ENCODE results near the gene CD180. TPM values are rescaled to one million over a fixed set of nuclear protein-coding genes. Genes with fewer than 3 reads are reported as not detected.

The CD180 gene
- total and polyA plus RNA-seq, 9 of the 15 experiments (the other 6 are each of a cell fraction or from before 2014, with no cell fraction given), result 0.01 to 0.07 TPM; not detected in 7

GRCh38 chr5:67133217-67133616 lies 63.4 kb downstream of the CD180 start:
- no peaks in the 10 kb centered on the region for H3K4me1 ChIP-seq (replicated peaks in 1 of 2; ENCODE audit: control insufficient read depth in 2 of 2, insufficient read depth in 2 of 2, low read length in 2 of 2)
- H3K79me2 ChIP-seq (ENCODE audit: control insufficient read depth, insufficient read depth, low read length), result no peaks in the 10 kb centered on the region
- no peak overlapping the region for H2AFZ ChIP-seq (ENCODE audit: low read depth, low read length)
- intact Hi-C loops (cut with micrococcal nuclease) (no loop called here), in situ Hi-C loops (cut with MboI) (no loop called here)
- ChIA-PET POLR2A (interaction anchor here (1.1 kb wide), 1 partner anchor 9 kb away, joined by 3 read pairs; no protein-coding TSS in a partner anchor), CTCF (ENCODE audit: low intra/inter-chr PET ratio) (no interaction called here)
- H3K9me1 ChIP-seq (ENCODE audit: control insufficient read depth, insufficient read depth, low read length), result no peaks in the 10 kb centered on the region
- ATAC-seq (no peak), DNase-seq (ENCODE audit: extremely low read depth in 1 of 4, low spot score in 3 of 4) (no peak), FAIRE-seq (no peak)
- TF ChIP-seq MCM7 (IDR thresholded peaks at IDR 0.05), result no peak
- TF ChIP-seq, protein P1, sequence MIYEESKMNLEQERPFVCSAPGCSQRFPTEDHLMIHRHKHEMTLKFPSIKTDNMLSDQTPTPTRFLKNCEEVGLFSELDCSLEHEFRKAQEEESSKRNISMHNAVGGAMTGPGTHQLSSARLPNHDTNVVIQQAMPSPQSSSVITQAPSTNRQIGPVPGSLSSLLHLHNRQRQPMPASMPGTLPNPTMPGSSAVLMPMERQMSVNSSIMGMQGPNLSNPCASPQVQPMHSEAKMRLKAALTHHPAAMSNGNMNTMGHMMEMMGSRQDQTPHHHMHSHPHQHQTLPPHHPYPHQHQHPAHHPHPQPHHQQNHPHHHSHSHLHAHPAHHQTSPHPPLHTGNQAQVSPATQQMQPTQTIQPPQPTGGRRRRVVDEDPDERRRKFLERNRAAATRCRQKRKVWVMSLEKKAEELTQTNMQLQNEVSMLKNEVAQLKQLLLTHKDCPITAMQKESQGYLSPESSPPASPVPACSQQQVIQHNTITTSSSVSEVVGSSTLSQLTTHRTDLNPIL (CRISPR knock-in tag; IDR thresholded peaks at IDR 0.05), result no peak
- TF ChIP-seq, protein P2, sequence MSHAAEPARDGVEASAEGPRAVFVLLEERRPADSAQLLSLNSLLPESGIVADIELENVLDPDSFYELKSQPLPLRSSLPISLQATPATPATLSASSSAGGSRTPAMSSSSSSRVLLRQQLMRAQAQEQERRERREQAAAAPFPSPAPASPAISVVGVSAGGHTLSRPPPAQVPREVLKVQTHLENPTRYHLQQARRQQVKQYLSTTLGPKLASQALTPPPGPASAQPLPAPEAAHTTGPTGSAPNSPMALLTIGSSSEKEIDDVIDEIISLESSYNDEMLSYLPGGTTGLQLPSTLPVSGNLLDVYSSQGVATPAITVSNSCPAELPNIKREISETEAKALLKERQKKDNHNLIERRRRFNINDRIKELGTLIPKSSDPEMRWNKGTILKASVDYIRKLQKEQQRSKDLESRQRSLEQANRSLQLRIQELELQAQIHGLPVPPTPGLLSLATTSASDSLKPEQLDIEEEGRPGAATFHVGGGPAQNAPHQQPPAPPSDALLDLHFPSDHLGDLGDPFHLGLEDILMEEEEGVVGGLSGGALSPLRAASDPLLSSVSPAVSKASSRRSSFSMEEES (CRISPR knock-in tag; IDR thresholded peaks at IDR 0.05), result no peak
- no peak for TF ChIP-seq ZC3H11A (IDR thresholded peaks at IDR 0.05; ENCODE audit: low read depth, low read length)
- no peak for TF ChIP-seq SRSF7 (optimal IDR thresholded peaks at IDR 0.05; ENCODE audit: low read depth, low read length)
- no peak for TF ChIP-seq ZNF668 (CRISPR knock-in tag; IDR thresholded peaks at IDR 0.05)
- no peak for TF ChIP-seq BCL6 (CRISPR knock-in tag; IDR thresholded peaks at IDR 0.05)
- no peaks in the 10 kb centered on the region for H4K20me1 ChIP-seq (replicated peaks; ENCODE audit: control insufficient read depth, insufficient read depth, low read length)
- no peak overlapping the region for H3K4me3 ChIP-seq
- H3K9me3 ChIP-seq (replicated peaks; ENCODE audit: control insufficient read depth, insufficient read depth, low read depth, low read length), result no peaks in the 10 kb centered on the region
- no peaks in the 10 kb centered on the region for H3K27me3 ChIP-seq (ENCODE audit: control insufficient read depth in 2 of 2, insufficient read depth in 2 of 2, low read length in 2 of 2)
- 46% methylated on average over 2 of the region's 2 CpGs for WGBS (ENCODE audit: insufficient coverage, low coverage, missing lambda C conversion rate)
- no TSS peak for BruUV-seq (replicated peaks)
- no peak overlapping the region for H3K4me2 ChIP-seq (ENCODE audit: insufficient read depth, low read length)
- H3K9ac ChIP-seq (ENCODE audit: insufficient read depth in 1 of 2, low read depth in 2 of 2, low read length in 2 of 2), result no peak overlapping the region
- no peak overlapping the region for H3K27ac ChIP-seq (ENCODE audit: extremely low read depth, low read depth, low read length)
- no peaks in the 10 kb centered on the region; the same call in 1 of the 3 replicates for H3K36me3 ChIP-seq (ENCODE audit: control insufficient read depth, insufficient read depth, low read length)

All from K562 (cell line).